Measurements from ENCODE around the gene CAPN3. TPM values are rescaled to one million over a fixed set of nuclear protein-coding genes. Genes with fewer than 3 reads are reported as not detected.

Gene CAPN3
- total and polyA plus RNA-seq, 11 donors: 1.3 to 12.2 (median 7.3) TPM

GRCh38 chr15:42359985-42360384 is 684 bp downstream of the CAPN3 start:
- 46 to 57% (median 55%) methylated on average over 7 of the region's 7 CpGs for WGBS, 4 donors
- ATAC-seq: peak; percentile 18 to 69 (median 58)

GRCh38 chr15:42360535-42361112 is 1.3 kb downstream of the CAPN3 start:
- H3K4me3 ChIP-seq: no peak overlapping the region
- intact Hi-C loops (cut with DNase I): no loop called here
- DNase-seq (no peak), ATAC-seq (no peak)
- no peaks in the 10 kb centered on the region for H3K27me3 ChIP-seq
- no peaks in the 10 kb centered on the region for H3K9me3 ChIP-seq
- H3K27ac ChIP-seq: no peak overlapping the region
- WGBS, 4 donors: 80 to 98% (median 93%) methylated on average over 5 of the region's 5 CpGs
- H3K4me1 ChIP-seq: peaks cover 0 to 14% (median 0%) of the 10 kb centered on the region in 12 donors
- TF ChIP-seq POLR2A (IDR thresholded peaks at IDR 0.05) (no peak), CTCF (IDR thresholded peaks at IDR 0.05) (no peak)
- H3K36me3 ChIP-seq: peaks cover 0 to 29% (median 5%) of the 10 kb centered on the region in 9 donors

More at GRCh38 chr15:42359985-42360384, 684 bp downstream of the CAPN3 start:
- intact Hi-C loops (cut with DNase I): loop anchor here in 1 of 10 donors (10.0 kb wide), 1 partner anchor 65 kb away; no protein-coding TSS in a partner anchor
- TF ChIP-seq POLR2A (IDR thresholded peaks at IDR 0.05): no peak
- no peak for TF ChIP-seq CTCF (IDR thresholded peaks at IDR 0.05)
- H3K27me3 ChIP-seq: no peaks in the 10 kb centered on the region
- H3K36me3 ChIP-seq: peaks cover 0 to 35% (median 11%) of the 10 kb centered on the region in 9 donors
- H3K9me3 ChIP-seq: no peaks in the 10 kb centered on the region
- peaks cover 0 to 14% (median 0%) of the 10 kb centered on the region in 12 donors for H3K4me1 ChIP-seq
- DNase-seq: no peak
- H3K4me3 ChIP-seq: peak overlapping the region in 1 of 12 donors; percentile 15
- peak overlapping the region in 3 of 12 donors; percentile 13 to 34 (median 33) for H3K27ac ChIP-seq

GRCh38 chr15:42363487-42363886 is 4.2 kb downstream of the CAPN3 start:
- WGBS, 4 donors: 71 to 78% (median 75%) methylated on average over 3 of the region's 3 CpGs
- Histone ChIP-seq H3K4me3 (no peak overlapping the region), H3K4me1 (peaks cover 0 to 14% (median 0%) of the 10 kb centered on the region in 12 donors), H3K27me3 (no peaks in the 10 kb centered on the region), H3K36me3 (peaks cover 0 to 13% (median 0%) of the 10 kb centered on the region in 9 donors), H3K9me3 (no peaks in the 10 kb centered on the region), H3K27ac (no peak overlapping the region)
- intact Hi-C loops (cut with DNase I): no loop called here
- ATAC-seq (no peak), DNase-seq (no peak)
- TF ChIP-seq CTCF (IDR thresholded peaks at IDR 0.05) (no peak), POLR2A (IDR thresholded peaks at IDR 0.05) (no peak)

GRCh38 chr15:42363942-42364341 is 4.6 kb downstream of the CAPN3 start:
- Histone ChIP-seq H3K9me3 (no peaks in the 10 kb centered on the region), H3K4me1 (peaks cover 0 to 14% (median 0%) of the 10 kb centered on the region in 12 donors), H3K4me3 (no peak overlapping the region), H3K27ac (no peak overlapping the region), H3K27me3 (no peaks in the 10 kb centered on the region), H3K36me3 (peaks cover 0 to 13% (median 0%) of the 10 kb centered on the region in 9 donors)
- intact Hi-C loops (cut with DNase I): no loop called here
- no peak for DNase-seq
- TF ChIP-seq CTCF (IDR thresholded peaks at IDR 0.05) (no peak), POLR2A (IDR thresholded peaks at IDR 0.05) (no peak)
- ATAC-seq: no peak
